NCI-H2227 (cell line): ENCODE measurements around the gene SLC6A19.
"Not testable (repeated sequence)": the region's sequence is repeated elsewhere in the genome, so short reads cannot be mapped to it uniquely, and the experiment has no call there.

ENCODE experiments used
- DNase-seq: peaks from one replicate; lab custom pipeline; 2025; ENCODE audit not compliant: unreplicated experiment; lab: John Stamatoyannopoulos, UW

SLC6A19 gene

GRCh38 chr5:1201327-1202025, at the start of gene SLC6A19:
Gene SLC6A19, plus strand, starts transcription at chr5:1201595. Its CDS starts 56 bp downstream, at chr5:1201651.
- DNase-seq = no peak

- no peak for DNase-seq
Observed at GRCh38 chr5:1152156-1152555, 49.2 kb upstream of the SLC6A19 start.

DNA sequence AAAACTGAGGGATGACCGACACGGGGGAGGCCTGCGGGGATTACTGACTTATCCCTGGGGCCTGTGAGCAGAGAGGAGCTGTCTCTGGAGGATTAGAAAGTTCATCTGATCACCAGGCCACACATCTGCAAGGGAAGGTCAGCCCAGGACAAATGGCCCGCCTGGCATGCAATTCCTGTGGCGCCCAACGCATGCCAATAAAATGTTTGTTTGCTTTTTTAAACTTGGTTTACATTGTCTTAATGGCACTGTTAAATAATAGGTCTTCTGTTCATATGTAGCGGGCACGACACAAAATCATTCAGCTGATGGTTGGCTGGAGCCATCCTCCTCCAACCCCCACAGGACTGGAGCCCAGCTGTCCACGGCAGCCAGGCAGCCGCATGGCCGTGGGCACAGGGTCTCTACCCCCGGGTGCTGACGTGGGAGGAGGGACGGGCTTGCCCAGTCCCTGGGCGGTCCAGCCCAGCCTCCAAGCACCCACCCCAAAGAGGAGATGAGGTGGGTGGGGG, 48.6 kb upstream of the SLC6A19 start:
- no peak for DNase-seq

- no peak for DNase-seq
Observed at GRCh38 chr5:1153428-1153827, 48.0 kb upstream of the SLC6A19 start.

DNA sequence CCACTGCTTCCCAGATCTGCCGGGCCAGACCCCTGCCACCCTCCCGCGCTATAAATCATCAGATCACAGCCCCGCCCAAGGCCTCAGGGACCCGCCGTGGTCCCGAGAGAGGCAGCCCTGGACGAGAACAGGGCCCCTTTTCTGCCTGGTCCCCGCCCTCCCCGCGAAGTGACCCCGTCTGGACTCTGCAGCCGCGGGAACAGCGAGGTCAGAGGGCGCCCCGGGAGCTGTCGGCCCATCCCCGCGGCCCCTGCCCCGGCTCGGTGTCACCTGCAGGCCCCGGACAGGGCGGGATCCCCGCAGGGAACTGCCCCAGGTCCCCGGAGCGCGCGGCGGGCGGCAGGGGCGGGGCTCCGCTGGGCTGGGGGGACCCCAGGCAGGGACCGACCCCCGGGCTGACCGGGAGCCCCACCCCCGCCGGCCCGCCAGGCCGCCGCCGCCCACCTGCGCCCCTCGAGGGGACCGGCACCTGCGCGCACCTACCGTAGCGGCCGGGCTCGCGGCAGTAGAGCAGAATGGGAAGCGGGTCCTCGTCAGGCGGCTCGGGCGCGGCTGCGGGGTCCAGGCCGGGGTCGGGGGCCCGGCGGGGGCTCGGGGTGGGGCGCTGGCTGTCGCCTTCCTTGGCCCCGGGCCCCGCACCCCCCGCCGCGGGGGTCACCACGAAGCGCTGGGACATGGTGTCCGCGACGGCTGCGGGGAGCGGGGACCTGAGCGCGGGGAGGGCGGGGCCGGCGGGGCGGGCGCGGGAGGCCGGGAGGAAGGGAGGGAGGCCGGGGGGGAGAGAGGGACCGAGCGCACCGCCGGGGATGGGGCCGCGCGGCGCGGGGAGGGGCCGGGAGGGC, 46.0 kb upstream of the SLC6A19 start:
- peak; percentile 39 for DNase-seq

GRCh38 chr5:1156033-1156753, 45.2 kb upstream of the SLC6A19 start:
- no peak for DNase-seq

- no peak for DNase-seq
Observed at GRCh38 chr5:1156754-1157460, 44.5 kb upstream of the SLC6A19 start.

- DNase-seq = not testable (repeated sequence)
Observed at GRCh38 chr5:1157461-1157986, 43.9 kb upstream of the SLC6A19 start.

- DNase-seq = no peak
Observed at GRCh38 chr5:1158647-1159340, 42.6 kb upstream of the SLC6A19 start.

DNA sequence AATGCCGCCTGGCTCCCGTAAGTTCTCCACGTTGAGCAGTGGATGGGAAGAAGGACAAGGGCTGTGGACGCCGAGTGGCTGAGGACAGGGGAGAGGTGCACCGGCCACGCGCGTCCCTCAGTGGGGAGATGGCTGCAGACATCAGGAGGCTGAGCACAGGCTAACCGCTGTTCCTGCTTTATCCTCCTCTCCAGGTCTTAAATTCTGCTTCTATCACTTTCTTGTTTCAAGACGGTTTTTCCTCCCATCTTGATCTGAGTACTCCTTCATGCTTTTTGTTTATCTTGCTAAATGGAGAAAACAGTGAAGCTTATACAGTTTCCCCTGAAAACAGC, 42.1 kb upstream of the SLC6A19 start:
- no peak for DNase-seq

- no peak for DNase-seq
Observed at GRCh38 chr5:1159774-1160406, 41.5 kb upstream of the SLC6A19 start.

- no peak for DNase-seq
Observed at GRCh38 chr5:1161108-1161832, 40.1 kb upstream of the SLC6A19 start.

GRCh38 chr5:1161833-1162229, 39.6 kb upstream of the SLC6A19 start:
- DNase-seq = no peak

- no peak for DNase-seq
Observed at GRCh38 chr5:1162276-1162675, 39.1 kb upstream of the SLC6A19 start.

DNA sequence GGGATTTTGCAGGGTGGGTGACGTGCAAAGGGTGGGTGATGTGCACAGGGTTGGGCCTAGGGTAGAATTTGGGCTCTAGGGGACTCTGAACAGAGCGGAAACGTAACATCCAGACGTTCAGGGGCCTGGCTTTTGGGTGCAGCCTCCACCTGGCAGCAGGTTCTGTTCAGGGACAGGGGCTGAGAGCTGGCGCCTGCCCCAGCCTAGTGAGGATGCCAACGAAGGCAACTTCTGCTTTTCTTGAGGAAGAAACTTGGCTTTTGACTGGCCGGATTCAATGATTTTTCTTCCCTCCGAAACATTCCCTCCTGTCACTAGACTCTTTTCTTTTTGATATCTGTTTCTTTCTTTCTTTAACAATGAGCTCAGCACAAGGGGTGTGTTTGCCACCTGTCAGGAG, 38.6 kb upstream of the SLC6A19 start:
- DNase-seq = no peak

- DNase-seq = no peak
Observed at GRCh38 chr5:1163366-1163765, 38.0 kb upstream of the SLC6A19 start.

DNA sequence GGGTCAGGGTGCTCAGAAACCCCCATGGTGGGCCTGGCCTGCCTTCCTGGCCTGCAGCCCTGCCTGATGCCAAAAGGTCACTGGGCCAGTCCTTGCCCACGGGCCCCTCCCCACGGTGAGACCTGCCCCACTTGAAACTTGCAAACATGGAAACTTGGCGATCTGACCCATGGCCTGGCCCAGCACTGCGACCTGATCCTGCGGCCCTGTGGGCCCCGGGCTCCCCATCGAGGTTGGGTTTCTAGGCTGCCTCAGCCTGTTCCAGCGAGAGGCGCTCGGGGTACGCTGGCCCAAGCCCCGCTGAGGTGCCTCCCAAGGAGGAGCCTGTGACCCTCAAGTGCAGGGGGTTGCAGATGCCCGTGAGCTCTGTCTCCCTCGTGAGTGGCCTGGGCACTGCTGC, 37.5 kb upstream of the SLC6A19 start:
- no peak for DNase-seq

- no peak for DNase-seq
Observed at GRCh38 chr5:1164696-1165630, 36.4 kb upstream of the SLC6A19 start.
